GM12864 (cell line): ENCODE results near the gene CDK11A.

Experiments used
- DNase-seq: peaks from one replicate; pipeline ENCODE4 v3.0.0-alpha.2; 2011; ENCODE audit warnings: low read depth
- H3K4me3 ChIP-seq: 2 replicates; pipeline ENCODE4 v1.5.1; 2011; ENCODE audit warnings: mild to moderate bottlenecking, low read depth, low read length, control low read depth
- TF ChIP-seq, protein P1 (sequence below): IDR thresholded peaks from 2 replicates; pipeline ENCODE4 v1.5.1; 2011; ENCODE audit warnings: low read depth, mild to moderate bottlenecking, moderate library complexity, low read length, control low read depth, inconsistent platforms; ENCODE audit errors: missing control alignments

Gene CDK11A

DNA sequence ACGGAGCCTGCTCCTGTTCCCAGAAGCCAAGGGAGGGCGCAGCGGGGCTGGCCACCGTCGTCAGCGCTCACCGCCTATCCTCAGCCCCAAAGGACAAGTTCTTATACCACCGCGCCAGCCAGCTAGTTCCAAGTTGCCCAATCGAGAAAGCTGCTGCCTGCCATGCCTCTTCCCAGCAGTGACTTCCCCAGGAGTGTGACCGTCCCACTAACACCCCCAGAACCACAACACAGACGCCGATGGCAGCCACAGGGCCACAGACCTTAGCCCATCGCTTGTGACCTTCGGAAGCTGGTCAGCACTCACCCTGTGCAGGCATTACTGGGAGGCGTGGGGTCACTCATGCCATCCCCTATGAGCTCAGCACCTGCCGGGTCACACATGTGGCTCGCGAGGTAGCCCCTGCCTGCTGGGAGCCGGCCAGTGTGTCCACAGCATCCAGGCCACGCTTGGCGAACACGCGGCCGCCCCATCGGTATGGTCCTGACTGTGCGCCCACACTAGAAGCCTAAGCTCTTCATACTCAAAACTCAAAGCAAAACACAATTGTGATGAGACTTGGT, 34.0 kb upstream of the CDK11A start:
- no peak for DNase-seq
- TF ChIP-seq, protein P1, sequence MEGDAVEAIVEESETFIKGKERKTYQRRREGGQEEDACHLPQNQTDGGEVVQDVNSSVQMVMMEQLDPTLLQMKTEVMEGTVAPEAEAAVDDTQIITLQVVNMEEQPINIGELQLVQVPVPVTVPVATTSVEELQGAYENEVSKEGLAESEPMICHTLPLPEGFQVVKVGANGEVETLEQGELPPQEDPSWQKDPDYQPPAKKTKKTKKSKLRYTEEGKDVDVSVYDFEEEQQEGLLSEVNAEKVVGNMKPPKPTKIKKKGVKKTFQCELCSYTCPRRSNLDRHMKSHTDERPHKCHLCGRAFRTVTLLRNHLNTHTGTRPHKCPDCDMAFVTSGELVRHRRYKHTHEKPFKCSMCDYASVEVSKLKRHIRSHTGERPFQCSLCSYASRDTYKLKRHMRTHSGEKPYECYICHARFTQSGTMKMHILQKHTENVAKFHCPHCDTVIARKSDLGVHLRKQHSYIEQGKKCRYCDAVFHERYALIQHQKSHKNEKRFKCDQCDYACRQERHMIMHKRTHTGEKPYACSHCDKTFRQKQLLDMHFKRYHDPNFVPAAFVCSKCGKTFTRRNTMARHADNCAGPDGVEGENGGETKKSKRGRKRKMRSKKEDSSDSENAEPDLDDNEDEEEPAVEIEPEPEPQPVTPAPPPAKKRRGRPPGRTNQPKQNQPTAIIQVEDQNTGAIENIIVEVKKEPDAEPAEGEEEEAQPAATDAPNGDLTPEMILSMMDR, result no peak
- no peak overlapping the region for H3K4me3 ChIP-seq

DNA sequence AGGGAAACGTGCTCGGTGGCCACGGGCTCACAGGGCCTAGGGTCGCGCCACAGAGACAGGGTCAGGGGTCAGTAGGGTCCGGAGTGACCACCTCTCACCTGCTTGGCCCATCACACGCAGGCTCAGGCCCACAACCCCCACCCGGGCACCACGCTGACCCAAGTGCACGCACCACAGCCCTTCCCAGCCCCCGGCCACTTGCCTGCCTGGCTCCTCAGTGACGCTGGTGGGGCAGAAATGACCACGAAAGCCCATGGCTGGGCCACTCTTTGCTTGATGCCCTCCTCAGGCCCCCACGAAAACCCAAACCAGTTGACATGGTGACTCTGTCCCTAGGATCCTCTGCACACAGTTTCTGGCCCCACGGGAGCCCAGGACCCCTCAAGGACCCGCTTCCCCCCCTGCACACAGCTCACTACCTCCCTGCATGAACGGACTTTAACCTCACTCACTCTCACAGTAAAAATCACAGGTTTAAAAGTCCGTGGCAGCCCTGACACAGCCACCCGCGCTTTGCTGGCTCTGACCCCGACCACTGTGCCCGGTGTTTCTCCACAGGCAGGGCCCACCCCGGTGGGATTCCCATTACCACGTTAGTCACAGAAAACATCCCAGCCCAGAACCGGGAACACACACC, 33.4 kb upstream of the CDK11A start:
- TF ChIP-seq, protein P1, result no peak
- DNase-seq, result no peak
- H3K4me3 ChIP-seq, result no peak overlapping the region

DNA sequence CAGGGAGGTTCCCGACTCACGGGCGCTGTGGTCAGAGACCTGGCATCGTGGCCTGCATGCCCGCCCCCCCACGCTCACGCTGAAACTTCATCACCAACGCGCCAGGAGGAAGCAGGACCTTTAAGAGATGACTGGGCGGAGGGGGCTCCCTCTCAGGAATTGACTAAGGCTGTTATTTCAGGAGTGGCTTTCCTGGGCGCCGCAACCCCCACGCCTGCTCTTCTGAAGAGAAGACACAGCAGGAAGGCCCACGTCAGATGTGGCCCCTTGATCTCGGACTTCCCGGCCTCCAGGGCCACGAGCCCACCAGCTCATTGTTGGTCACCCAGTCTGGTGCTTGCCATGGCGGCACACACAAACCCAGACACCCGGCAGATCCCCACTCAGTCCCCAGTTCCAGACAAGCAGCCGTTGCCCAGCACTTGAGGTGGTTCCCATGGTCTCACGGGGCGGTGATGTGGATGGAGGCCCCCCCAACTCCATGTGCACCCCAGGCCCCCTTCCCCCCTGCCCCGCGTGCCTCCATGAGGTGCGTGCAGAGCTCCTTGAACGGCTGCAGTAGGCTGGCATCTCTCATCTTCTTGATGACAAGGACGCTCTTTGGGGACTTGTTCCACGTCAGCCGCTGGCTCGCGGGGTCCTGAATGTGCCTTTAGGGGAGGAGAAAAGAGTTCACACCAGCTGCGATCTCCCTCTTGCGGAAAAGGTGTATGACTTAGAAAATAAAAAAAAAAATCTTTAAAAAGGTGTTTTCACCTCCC, 32.7 kb upstream of the CDK11A start:
- DNase-seq, result no peak
- no peak overlapping the region for H3K4me3 ChIP-seq
- TF ChIP-seq, protein P1, result no peak

DNA sequence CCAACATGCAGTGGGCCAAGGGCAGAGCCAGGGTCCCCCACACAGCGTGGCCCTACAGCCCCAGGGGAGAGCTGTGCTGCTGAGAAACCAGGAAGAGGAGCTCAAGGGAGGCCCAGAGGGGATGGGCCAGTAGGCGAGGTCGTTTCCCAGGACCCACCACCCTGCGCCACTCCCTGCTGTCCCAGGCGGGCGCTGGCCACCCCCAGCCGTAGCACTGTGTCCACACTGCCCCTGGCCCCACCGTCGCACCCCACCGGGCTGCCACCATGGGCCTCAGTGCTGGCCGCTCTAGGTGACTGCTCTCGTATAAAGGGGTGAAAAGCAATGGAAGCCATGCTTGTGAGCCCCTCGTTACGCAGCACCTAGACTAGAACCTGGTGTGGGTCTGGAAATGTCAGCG, 31.7 kb upstream of the CDK11A start:
- H3K4me3 ChIP-seq, result no peak overlapping the region
- no peak for DNase-seq
- TF ChIP-seq, protein P1, result no peak

DNA sequence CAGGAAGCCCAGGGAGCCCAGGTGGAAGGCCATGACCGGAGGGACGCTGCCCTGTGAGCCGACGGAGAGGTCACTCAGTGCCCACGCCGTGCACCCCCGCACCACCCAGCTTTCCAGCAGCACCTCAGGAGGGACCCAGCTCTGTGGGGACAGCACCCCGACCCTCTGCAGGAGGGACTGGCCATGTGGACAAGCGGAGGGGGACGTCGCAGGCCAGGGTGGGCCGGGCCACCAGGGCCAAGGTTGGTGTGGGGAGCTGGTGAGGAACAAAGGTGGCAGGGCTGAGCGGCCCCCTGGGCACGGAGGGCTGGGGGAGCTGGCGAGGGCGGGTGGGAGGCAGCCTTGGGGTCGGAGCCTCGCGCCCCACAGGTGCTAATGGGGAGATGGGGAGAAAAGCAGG, 31.3 kb upstream of the CDK11A start:
- DNase-seq, result no peak
- H3K4me3 ChIP-seq, result no peak overlapping the region
- TF ChIP-seq, protein P1, result no peak

DNA sequence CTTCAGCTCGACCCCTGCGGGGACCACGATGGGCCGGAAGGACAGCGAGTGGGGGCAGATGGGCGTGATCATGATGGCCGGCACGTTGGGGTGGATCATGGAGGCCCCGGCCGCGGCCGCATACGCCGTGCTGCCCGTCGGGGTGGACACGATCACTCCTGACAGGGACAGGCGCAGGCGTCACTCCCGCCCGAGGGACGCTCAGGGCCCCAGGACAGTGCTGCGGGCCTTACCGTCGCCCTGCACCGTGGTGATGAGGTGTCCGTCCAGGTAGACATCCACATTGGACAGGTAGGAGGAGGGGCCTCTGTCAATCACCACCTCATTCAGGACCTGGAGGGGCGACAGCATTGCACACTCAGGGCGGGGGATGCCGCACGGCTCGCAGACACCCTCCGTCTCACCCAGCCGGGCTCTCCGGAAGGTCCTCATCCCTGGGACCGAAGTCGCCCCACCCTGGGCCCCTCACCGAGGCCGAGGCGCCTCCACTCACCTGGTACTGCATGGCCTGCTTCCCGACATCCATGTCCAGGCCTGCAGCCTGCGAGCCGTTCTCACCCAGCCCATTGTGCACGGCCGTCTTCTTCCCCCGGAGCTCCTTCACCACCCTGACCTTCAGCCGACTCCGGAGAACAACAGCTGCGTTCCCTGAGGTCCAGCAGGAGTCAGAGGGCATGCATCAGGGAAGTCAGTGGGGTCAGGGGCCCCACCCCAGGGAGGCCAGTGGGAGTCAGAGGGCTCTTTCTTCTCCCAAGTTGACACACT, 30.1 kb upstream of the CDK11A start:
- TF ChIP-seq, protein P1, result no peak
- no peak for DNase-seq
- no peak overlapping the region for H3K4me3 ChIP-seq
